Thyroid gland (tissue), 4 donors: ENCODE measurements around the gene RB1.

ENCODE experiments used
- POLR2A ChIP-seq, 2 donors: fragments of 450-650 bp; IDR thresholded peaks; one replicate each; pipeline ENCODE4 v1.6.1; 2017; ENCODE audit warnings: antibody characterized with exemption in 2 of 2, mild to moderate bottlenecking in 2 of 2, moderate library complexity in 1 of 2
- TF ChIP-seq, protein P1 (sequence below), 6 experiments: fragments of 200-600 bp in 3 of 6; fragments of 450-650 bp in 3 of 6; sonication (generic) in 3 of 6; IDR thresholded peaks; one replicate each; pipeline ENCODE4 v1.5.1; 2016 to 2019; ENCODE audit warnings: antibody characterized with exemption in 6 of 6, mild to moderate bottlenecking in 2 of 6, inconsistent platforms in 1 of 6, moderate library complexity in 1 of 6

DNA sequence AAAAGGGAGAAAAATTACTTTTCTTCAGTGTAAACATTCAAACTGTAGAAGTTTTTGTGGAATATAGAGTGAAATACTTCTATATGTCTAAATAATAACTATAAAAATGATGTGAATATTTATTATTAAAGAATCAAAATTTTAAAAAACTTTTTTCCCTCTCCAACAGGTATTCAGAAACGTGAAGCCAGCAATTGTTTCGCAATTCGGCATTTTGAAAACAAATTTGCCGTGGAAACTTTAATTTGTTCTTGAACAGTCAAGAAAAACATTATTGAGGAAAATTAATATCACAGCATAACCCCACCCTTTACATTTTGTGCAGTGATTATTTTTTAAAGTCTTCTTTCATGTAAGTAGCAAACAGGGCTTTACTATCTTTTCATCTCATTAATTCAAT lies 42.6 kb upstream of the RB1 start:
- TF ChIP-seq, protein P1, sequence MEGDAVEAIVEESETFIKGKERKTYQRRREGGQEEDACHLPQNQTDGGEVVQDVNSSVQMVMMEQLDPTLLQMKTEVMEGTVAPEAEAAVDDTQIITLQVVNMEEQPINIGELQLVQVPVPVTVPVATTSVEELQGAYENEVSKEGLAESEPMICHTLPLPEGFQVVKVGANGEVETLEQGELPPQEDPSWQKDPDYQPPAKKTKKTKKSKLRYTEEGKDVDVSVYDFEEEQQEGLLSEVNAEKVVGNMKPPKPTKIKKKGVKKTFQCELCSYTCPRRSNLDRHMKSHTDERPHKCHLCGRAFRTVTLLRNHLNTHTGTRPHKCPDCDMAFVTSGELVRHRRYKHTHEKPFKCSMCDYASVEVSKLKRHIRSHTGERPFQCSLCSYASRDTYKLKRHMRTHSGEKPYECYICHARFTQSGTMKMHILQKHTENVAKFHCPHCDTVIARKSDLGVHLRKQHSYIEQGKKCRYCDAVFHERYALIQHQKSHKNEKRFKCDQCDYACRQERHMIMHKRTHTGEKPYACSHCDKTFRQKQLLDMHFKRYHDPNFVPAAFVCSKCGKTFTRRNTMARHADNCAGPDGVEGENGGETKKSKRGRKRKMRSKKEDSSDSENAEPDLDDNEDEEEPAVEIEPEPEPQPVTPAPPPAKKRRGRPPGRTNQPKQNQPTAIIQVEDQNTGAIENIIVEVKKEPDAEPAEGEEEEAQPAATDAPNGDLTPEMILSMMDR (IDR thresholded peaks at IDR 0.05) = no peak
- no peak for TF ChIP-seq POLR2A (IDR thresholded peaks at IDR 0.05)
